ENCODE results near the gene ZNF32.

- TF ChIP-seq CTCF (IDR thresholded peaks at IDR 0.05) (no peak), POLR2A (IDR thresholded peaks at IDR 0.05) (no peak)
These were observed 29.3 kb downstream of the ZNF32 start for GRCh38 chr10:43619368-43619767.
